Muscle layer of colon (tissue), 2 donors: ENCODE data around the gene APBB2.

Experiments used
- H3K27ac ChIP-seq: one replicate; pipeline ENCODE4 v1.7.0; 2013; ENCODE audit warnings: low read depth, mild to moderate bottlenecking, low read length, moderate library complexity
- H3K27me3 ChIP-seq, 2 donors: one replicate each; pipeline ENCODE4 v1.7.0; 2013; ENCODE audit warnings: low read length in 2 of 2, mild to moderate bottlenecking in 2 of 2; ENCODE audit not compliant: insufficient read depth in 2 of 2, control insufficient read depth in 1 of 2
- H3K36me3 ChIP-seq: one replicate; pipeline ENCODE4 v1.7.0; 2013; ENCODE audit warnings: mild to moderate bottlenecking, low read length; ENCODE audit not compliant: insufficient read depth
- H3K4me1 ChIP-seq: one replicate; pipeline ENCODE4 v1.7.0; 2013; ENCODE audit warnings: mild to moderate bottlenecking, low read length; ENCODE audit not compliant: insufficient read depth
- H3K4me3 ChIP-seq, 2 donors: one replicate each; pipeline ENCODE4 v1.7.0; 2013; ENCODE audit warnings: low read length in 2 of 2, low read depth in 1 of 2, mild to moderate bottlenecking in 1 of 2, moderate library complexity in 1 of 2
- H3K9ac ChIP-seq: one replicate; pipeline ENCODE4 v1.7.0; 2013; ENCODE audit warnings: low read length
- H3K9me3 ChIP-seq: one replicate; pipeline ENCODE4 v1.7.0; 2013; ENCODE audit warnings: mild to moderate bottlenecking, low read length
- donor health status: abdominal sarcoma.
- donor health status: Adenocarcinoma of cecum.

APBB2 gene

DNA sequence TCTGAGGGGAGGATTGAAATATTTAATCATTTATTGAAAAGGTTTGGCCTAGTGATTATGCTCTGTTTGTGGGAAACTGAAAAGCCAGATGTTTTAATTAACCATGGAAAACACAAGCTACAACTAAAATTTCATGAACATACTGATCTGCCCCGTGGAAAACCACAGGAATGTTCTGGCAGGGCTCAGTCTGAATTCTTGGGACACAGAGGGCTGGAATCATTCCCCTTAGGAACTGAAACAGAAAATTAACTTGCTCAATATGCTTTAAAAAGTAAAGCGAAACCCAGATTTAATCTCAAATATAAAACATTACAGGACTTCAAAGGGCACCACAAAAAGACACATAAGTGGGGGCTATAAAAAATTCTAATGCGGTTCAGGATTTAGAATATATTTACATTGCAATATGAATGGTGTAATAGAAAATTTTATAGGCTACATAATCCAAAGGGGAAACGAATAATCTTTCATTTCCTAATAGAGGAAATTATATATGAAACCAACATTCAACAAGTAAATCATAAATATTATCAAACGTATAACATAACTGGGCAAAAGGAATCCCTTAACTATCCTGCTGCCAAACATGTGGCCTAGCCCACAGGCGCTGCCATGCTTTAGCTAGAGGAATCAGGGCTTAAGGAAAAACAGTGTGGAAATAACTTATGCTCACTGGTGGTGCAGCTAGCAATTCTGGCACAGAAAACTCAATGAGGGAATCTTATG, 70.9 kb downstream of the APBB2 start:
- Histone ChIP-seq H3K27ac (peak overlapping the region; percentile 90), H3K27me3 (no peaks in the 10 kb centered on the region), H3K4me3 (peak overlapping the region; percentile 18 to 33), H3K36me3 (no peaks in the 10 kb centered on the region), H3K9me3 (no peaks in the 10 kb centered on the region), H3K4me1 (peaks cover 54% of the 10 kb centered on the region), H3K9ac (peak overlapping the region; percentile 5)

DNA sequence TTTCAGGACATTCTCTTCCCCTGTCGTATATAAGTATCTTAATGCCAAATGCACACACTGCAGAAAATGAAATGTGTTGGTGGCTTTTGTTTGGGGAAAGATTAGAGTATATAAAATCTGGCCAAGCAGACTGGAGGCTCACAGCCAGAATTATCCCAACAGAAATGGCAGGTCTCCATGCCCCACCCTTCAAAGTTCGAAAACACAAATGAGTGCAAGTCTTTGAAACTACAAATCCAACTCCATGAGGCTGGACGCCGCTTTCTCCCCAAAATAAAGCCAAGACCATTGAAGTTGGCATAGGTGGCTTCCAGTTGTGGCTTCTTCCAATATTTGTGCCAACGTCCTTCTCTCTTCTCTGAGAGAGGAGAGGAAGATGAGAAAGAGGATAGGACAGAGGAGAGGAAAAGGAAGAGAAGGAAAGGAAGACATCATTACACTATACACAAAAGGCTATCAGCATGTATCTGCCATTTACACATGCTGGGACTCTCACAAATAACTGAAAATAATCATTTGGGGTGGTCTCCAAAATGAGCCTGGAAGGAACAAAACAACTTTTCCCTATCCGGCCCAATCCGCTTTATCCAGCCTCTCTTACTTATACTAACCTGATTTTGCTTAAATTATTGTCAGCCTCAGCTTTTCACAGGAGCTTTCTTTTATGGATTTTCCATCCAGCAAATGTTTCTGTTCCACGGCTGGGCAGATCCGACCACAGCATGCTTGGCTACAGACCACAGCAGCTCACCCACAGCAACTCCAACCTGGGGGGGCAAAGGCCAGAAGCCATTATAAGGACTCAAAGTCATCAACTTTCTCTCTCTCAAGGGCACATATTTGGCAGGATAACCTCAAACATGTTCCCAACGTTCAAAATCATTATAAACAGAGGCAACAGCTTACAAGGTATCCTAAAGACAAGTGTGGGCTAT, 71.7 kb downstream of the APBB2 start:
- Histone ChIP-seq H3K9me3 (no peaks in the 10 kb centered on the region), H3K27me3 (no peaks in the 10 kb centered on the region), H3K9ac (peak overlapping the region; percentile 5), H3K4me3 (peak overlapping the region; percentile 18 to 33), H3K27ac (peak overlapping the region; percentile 90), H3K4me1 (peaks cover 54% of the 10 kb centered on the region), H3K36me3 (no peaks in the 10 kb centered on the region)

DNA sequence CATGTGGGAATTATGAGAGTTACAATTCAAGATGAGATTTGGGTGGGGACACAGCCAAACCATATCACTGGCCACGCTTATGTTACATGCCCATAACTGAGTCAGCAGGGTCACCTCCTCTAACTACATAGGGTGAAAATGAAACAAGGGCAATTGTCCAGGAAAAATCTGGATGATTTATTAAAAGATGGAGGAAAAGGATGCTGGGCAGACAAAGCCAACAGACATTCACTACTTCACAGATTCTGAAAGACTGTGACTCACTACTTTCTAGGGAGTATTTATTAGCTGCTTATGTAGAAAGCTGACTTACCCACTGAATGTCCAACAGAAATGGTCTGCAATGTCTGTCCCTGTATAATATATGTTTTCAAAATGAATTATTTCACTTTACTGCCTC, 72.4 kb downstream of the APBB2 start:
- no peaks in the 10 kb centered on the region for H3K9me3 ChIP-seq
- H3K9ac ChIP-seq, result no peak overlapping the region
- no peaks in the 10 kb centered on the region for H3K36me3 ChIP-seq
- no peak overlapping the region for H3K4me3 ChIP-seq
- no peaks in the 10 kb centered on the region for H3K27me3 ChIP-seq
- H3K27ac ChIP-seq, result peak overlapping the region; percentile 90
- peaks cover 51% of the 10 kb centered on the region for H3K4me1 ChIP-seq

DNA sequence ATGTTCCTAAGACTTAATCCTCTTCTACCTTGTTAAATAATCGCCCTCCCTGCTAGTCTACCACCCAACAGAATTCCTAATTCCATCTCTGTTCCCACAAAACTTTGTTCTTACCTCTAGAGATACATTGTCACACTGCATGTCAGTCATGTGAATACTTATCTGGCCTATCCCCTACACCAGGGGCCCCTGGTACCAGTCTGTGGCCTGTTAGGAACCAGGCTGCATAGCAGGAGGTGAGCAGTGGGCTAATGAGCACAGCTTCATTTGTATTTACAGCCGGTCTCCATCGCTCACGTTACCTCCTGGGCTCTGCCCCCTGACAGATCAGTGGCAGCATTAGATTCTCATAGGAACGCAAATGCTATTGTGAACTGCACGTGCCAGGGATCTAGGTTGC, 73.9 kb downstream of the APBB2 start:
- Histone ChIP-seq H3K4me1 (peaks cover 45% of the 10 kb centered on the region), H3K27ac (no peak overlapping the region)

DNA sequence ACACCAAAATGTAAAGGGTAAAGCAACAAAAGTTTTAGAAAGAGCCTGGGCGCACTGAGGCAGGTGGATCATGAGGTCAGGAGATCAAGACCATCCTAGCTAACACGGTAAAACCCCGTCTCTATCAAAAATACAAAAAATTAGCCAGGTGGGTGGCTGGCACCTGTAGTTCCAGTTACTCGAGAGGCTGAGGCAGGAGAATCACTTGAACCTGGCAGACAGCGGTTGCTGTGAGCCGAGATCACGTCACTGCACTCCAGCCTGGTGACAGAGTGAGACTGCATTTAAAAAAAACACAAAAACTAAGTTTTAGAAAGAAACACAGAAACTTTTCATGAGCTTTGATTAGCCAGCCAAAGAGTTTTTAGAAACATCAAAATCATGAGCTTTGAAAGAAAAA, 76.5 kb downstream of the APBB2 start:
- H3K9ac ChIP-seq, result no peak overlapping the region
- no peak overlapping the region for H3K4me3 ChIP-seq
- no peak overlapping the region for H3K27ac ChIP-seq
- H3K36me3 ChIP-seq, result no peaks in the 10 kb centered on the region
- no peaks in the 10 kb centered on the region for H3K27me3 ChIP-seq
- H3K4me1 ChIP-seq, result peaks cover 25% of the 10 kb centered on the region
- H3K9me3 ChIP-seq, result no peaks in the 10 kb centered on the region

More for the DNA sequence above, 73.9 kb downstream of the APBB2 start:
- no peaks in the 10 kb centered on the region for H3K36me3 ChIP-seq
- no peak overlapping the region for H3K4me3 ChIP-seq
- no peaks in the 10 kb centered on the region for H3K27me3 ChIP-seq
- no peak overlapping the region for H3K9ac ChIP-seq
- no peaks in the 10 kb centered on the region for H3K9me3 ChIP-seq

DNA sequence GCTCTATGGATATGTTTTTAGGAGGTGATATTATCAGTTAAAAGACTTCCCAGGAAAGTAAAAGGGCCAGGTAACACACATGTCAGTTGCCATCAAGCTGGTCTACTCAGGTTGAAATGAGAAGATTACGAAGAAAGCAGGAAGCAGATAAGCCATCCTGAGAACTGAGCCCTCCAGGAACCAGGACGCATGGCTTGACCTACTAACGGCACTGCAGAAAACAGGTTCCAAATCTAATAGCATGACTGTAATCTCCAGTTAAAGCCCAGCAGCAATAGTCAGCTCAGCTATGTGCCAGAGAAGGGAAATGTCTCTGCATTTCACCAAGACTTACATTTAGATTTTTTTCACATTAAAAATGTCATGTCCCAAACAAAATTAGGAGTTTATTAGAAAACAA, 77.9 kb downstream of the APBB2 start:
- H3K4me3 ChIP-seq, result no peak overlapping the region
- no peaks in the 10 kb centered on the region for H3K9me3 ChIP-seq
- H3K36me3 ChIP-seq, result no peaks in the 10 kb centered on the region
- H3K27ac ChIP-seq, result no peak overlapping the region
- peaks cover 11% of the 10 kb centered on the region for H3K4me1 ChIP-seq
- no peaks in the 10 kb centered on the region for H3K27me3 ChIP-seq
- H3K9ac ChIP-seq, result no peak overlapping the region

DNA sequence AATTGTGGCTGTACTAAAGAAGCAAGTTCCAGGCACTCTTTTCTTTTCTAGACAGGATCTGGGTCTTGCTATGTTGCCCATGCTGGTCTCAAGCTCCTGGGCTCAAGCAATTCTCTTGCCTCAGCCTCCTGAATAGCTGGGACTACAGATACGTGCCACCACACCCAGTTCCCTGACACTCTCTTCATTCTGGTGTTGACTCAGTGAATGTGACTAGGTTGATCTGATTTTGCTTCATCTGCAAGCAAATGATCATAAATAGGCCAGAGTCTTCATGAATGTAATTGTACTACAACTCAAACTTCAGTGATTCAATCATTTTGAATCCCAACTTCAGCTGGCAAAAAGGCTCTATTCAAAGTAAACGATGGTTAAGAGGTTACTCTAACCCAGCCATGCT, 78.5 kb downstream of the APBB2 start:
- Histone ChIP-seq H3K4me3 (no peak overlapping the region), H3K27ac (no peak overlapping the region)

DNA sequence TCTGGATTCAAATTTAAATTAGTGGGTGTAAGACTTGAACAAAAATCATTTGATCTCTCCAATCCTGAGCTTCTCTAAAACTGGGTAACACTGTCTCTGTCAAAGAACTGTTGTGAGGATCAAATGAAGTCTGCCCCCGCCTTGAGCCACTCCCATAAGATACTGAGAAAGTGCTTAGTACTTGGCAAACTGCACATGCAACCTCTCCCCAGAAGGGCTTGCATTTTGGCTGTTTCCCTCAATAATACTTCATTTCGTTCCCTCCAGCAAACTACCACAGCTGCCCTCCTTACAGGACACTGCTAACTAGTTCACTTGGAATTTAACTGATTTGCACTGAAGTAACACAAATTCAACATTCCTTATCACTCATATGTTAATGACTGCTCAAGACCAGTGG, 79.8 kb downstream of the APBB2 start:
- no peak overlapping the region for H3K4me3 ChIP-seq
- no peak overlapping the region for H3K9ac ChIP-seq
- no peak overlapping the region for H3K27ac ChIP-seq
- no peaks in the 10 kb centered on the region for H3K36me3 ChIP-seq
- peaks cover 6% of the 10 kb centered on the region for H3K4me1 ChIP-seq
- H3K27me3 ChIP-seq, result no peaks in the 10 kb centered on the region
- no peaks in the 10 kb centered on the region for H3K9me3 ChIP-seq

More for the DNA sequence above, 78.5 kb downstream of the APBB2 start:
- Histone ChIP-seq H3K27me3 (no peaks in the 10 kb centered on the region), H3K9me3 (no peaks in the 10 kb centered on the region), H3K9ac (no peak overlapping the region), H3K4me1 (peaks cover 6% of the 10 kb centered on the region), H3K36me3 (no peaks in the 10 kb centered on the region)

DNA sequence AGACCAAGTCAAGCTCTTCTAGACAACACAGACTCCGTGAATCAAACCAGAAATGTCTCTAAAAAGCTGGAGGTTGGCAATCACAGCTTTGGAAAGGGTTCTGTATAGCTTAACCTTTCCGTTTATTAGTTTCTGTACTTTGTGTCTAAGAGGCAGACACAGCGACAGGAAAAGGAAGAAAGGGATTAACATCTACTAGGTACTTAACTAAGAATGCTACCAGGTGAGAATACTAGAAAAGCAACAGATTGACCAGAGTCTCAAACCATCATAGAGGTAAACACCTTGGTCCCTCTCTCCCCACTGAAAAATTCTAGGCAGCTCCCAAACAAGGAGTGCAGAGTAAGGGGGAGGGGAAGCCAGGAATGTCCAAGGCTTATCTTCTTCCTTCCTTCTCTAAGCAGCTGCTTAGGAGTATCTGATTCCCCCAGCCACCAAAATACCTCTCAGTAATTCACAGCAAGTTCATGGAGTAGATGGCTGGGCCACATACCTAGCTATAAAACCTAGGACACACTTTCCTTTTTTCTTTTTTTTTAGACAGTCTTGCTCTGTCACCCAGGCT, 80.8 kb downstream of the APBB2 start:
- Histone ChIP-seq H3K9me3 (no peaks in the 10 kb centered on the region), H3K36me3 (no peaks in the 10 kb centered on the region), H3K27me3 (no peaks in the 10 kb centered on the region), H3K27ac (no peak overlapping the region), H3K4me3 (no peak overlapping the region), H3K4me1 (peaks cover 6% of the 10 kb centered on the region), H3K9ac (no peak overlapping the region)

DNA sequence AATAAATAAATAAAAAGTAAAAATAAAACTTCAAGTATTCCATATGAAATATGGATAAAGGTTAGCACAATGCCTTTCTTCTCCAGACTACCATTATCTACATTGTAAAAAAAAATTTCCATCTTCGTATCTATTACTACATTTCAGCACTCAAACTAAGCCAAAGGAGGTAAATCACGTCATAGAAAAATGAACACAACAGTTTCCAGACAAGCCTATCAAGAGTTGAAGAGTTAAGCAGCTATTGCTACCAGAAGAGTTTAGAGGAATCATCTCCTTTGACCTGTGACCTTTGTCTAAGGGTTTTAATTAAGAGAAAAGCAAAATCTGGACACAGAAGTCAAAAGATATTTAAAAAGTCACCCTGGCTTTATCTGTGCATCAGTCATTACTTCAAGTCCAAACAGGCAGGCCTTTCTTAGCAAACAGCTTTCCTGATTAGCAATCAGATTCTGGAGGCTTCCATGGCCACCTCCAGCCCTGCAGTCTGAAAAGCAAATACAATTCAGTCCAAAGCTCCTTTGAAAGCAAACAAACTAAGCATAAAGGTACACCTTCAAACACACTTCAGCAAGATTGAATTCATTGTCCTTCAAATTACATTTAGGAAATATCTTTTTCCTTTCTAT, 82.2 kb downstream of the APBB2 start:
- Histone ChIP-seq H3K9me3 (no peaks in the 10 kb centered on the region), H3K27ac (no peak overlapping the region), H3K9ac (no peak overlapping the region), H3K4me3 (no peak overlapping the region), H3K36me3 (no peaks in the 10 kb centered on the region), H3K4me1 (peaks cover 6% of the 10 kb centered on the region), H3K27me3 (no peaks in the 10 kb centered on the region)

DNA sequence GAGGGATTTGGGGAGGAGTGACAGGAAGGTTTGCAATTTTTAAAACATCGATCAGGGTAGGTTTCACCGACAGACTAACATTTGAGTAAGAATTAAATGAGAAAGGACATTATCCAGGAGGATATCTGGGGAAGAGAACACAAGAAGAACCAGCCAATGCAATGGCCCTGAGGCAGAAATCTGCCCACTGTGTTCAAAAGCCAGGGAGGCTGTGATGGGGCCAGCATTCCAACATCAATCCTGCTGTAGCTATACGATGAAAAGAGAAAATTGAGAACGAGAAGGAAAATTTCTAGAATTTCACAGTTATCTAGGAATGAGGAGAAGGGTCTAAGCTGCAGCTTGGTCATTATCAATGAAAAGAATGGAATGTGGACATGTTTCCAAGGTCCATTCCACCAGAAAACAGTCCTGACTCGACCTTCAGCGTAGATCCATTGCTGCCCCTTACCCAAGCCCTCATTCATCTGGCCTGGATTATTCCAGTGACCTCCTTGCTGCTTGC, 84.4 kb downstream of the APBB2 start:
- Histone ChIP-seq H3K9ac (no peak overlapping the region), H3K27ac (no peak overlapping the region), H3K9me3 (no peaks in the 10 kb centered on the region), H3K4me1 (peaks cover 12% of the 10 kb centered on the region), H3K4me3 (no peak overlapping the region), H3K27me3 (no peaks in the 10 kb centered on the region), H3K36me3 (no peaks in the 10 kb centered on the region)
